NT2/D1 (cell line): Measurements from ENCODE around the gene SRI.

Experiments
- SUZ12 ChIP-seq: IDR thresholded peaks from 2 replicates; pipeline ENCODE4 v1.6.1; 2011; ENCODE audit not compliant: insufficient read length, insufficient read depth; ENCODE audit errors: extremely low read depth
- YY1 ChIP-seq: IDR thresholded peaks from 2 replicates; pipeline ENCODE4 v1.6.1; 2011; ENCODE audit not compliant: insufficient read length, insufficient read depth
- ZNF274 ChIP-seq: IDR thresholded peaks from 2 replicates; pipeline ENCODE4 v1.6.1; 2011; ENCODE audit warnings: mild to moderate bottlenecking, low read depth, low read length

DNA sequence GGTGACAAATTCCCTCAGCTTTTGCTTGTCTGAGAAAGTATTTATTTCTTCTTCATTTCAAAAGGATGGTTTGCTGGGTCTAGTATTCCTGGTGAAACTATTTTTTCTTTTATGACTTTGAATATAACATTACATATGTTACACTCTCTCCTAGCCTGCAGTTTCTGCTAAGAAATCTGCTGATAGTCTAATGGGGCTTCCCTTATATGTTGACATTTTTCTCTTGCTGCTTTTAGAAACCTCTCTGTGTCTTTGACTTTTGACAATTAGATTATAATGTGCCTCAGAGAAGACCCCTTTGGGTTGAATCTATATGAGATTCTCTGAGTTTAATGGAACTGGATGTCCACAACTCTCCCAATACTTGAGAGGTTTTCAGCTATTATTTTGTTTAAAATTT lies 33.8 kb upstream of the SRI start:
- TF ChIP-seq SUZ12, result no peak
- TF ChIP-seq YY1, result no peak
- TF ChIP-seq ZNF274, result no peak
